NCI-H2107 treated with DMSO at 0.1 percent for 48 hours (cell line): ENCODE data around the gene GSTM4.

Experiments used
- DNase-seq: peaks from one replicate; lab custom pipeline; 2025; ENCODE audit not compliant: unreplicated experiment; lab: John Stamatoyannopoulos, UW

Gene GSTM4

GRCh38 chr1:109636201-109636952 is 19.5 kb upstream of the GSTM4 start:
- no peak for DNase-seq

GRCh38 chr1:109637446-109637845 is 18.5 kb upstream of the GSTM4 start:
- no peak for DNase-seq

- DNase-seq = no peak
Measured at GRCh38 chr1:109639063-109639840, 16.6 kb upstream of the GSTM4 start.

- no peak for DNase-seq
Measured at GRCh38 chr1:109639841-109640184, 16.1 kb upstream of the GSTM4 start.

GRCh38 chr1:109640285-109640865 is 15.5 kb upstream of the GSTM4 start:
- peak; percentile 77 for DNase-seq

- no peak for DNase-seq
Measured at GRCh38 chr1:109641078-109641740, 14.7 kb upstream of the GSTM4 start.

- no peak for DNase-seq
Measured at GRCh38 chr1:109641861-109642260, 14.0 kb upstream of the GSTM4 start.

GRCh38 chr1:109642626-109643025 is 13.3 kb upstream of the GSTM4 start:
- no peak for DNase-seq

GRCh38 chr1:109643385-109644230 is 12.3 kb upstream of the GSTM4 start:
- peak; percentile 80 for DNase-seq

- no peak for DNase-seq
Measured at GRCh38 chr1:109644670-109645069, 11.2 kb upstream of the GSTM4 start.

- DNase-seq = peak; percentile 85
Measured at GRCh38 chr1:109649491-109649914, 6.4 kb upstream of the GSTM4 start.

GRCh38 chr1:109650609-109651008 is 5.3 kb upstream of the GSTM4 start:
- DNase-seq = no peak

- no peak for DNase-seq
Measured at GRCh38 chr1:109652402-109652801, 3.5 kb upstream of the GSTM4 start.

- DNase-seq = no peak
Measured at GRCh38 chr1:109653306-109653705, 2.6 kb upstream of the GSTM4 start.

- no peak for DNase-seq
Measured at GRCh38 chr1:109654519-109654918, 1.4 kb upstream of the GSTM4 start.

GRCh38 chr1:109657395-109657794 is 1.5 kb downstream of the GSTM4 start:
- DNase-seq = no peak

GRCh38 chr1:109657970-109658369 is 2.1 kb downstream of the GSTM4 start:
- DNase-seq = no peak

GRCh38 chr1:109658533-109659042 is 2.7 kb downstream of the GSTM4 start:
- DNase-seq = no peak

- no peak for DNase-seq
Measured at GRCh38 chr1:109659145-109659544, 3.2 kb downstream of the GSTM4 start.

GRCh38 chr1:109659997-109660690 is 4.2 kb downstream of the GSTM4 start:
- peak; percentile 97 for DNase-seq
